SK-N-SH (cell line): ENCODE data around the gene SLC22A4. TPM values are rescaled to one million over a fixed set of nuclear protein-coding genes. Genes with fewer than 3 reads are reported as not detected.

Experiments used
- CTCF ChIA-PET: fragments of 300-600, 350-600 bp; formaldehyde crosslinking; extraction: SDS; loops from one replicate; lab custom pipeline; 2021; lab: Yijun Ruan, JAX
- POLR2A ChIA-PET: fragments of 350-600 bp; sonication (Branson Sonifier 250); formaldehyde crosslinking; extraction: SDS; loops from one replicate; lab custom pipeline; 2020; ENCODE audit warnings: antibody characterized with exemption, inconsistent platforms; lab: Yijun Ruan, JAX
- DNase-seq: peaks from one replicate; pipeline ENCODE4 v3.0.0; 2012
- H2AFZ ChIP-seq: fragments of 200-600 bp; sonication (generic); 2 replicates; pipeline ENCODE4 v1.8.1; 2016; ENCODE audit warnings: antibody characterized with exemption, mild to moderate bottlenecking, low read depth
- H3F3A ChIP-seq: fragments of 200-600 bp; sonication (generic); replicated peaks from 2 replicates; pipeline ENCODE3; 2016; ENCODE audit warnings: antibody characterized with exemption, mild to moderate bottlenecking; ENCODE audit not compliant: insufficient read depth
- H3K27ac ChIP-seq, 2 experiments: fragments of 200-500 bp in 1 of 2; fragments of 200-600 bp in 1 of 2; sonication (Bioruptor generic) in 1 of 2; sonication (generic), shearing (Covaris generic) in 1 of 2; 2 replicates each; pipeline versions ENCODE4 v1.5.1 to v1.6.1; 2014 to 2016; ENCODE audit warnings: low read depth in 2 of 2, inconsistent platforms in 1 of 2, low read length in 1 of 2, mild to moderate bottlenecking in 1 of 2, mixed read lengths in 1 of 2
- H3K27me3 ChIP-seq: fragments of 200-600 bp; sonication (generic), shearing (Covaris generic); 2 replicates; pipeline ENCODE4 v1.6.1; 2016; ENCODE audit warnings: mixed run types; ENCODE audit not compliant: insufficient read depth
- H3K36me3 ChIP-seq, 2 experiments: fragments of 200-500 bp in 1 of 2; fragments of 200-600 bp in 1 of 2; sonication (Bioruptor generic) in 1 of 2; sonication (generic) in 1 of 2; replicated peaks in 1 of 2; 2 replicates each; pipeline versions ENCODE3 to v1.5.1; 2014 to 2016; ENCODE audit warnings: low read length in 1 of 2, mild to moderate bottlenecking in 1 of 2; ENCODE audit not compliant: insufficient read depth in 2 of 2, control insufficient read depth in 1 of 2
- H3K4me1 ChIP-seq, 2 experiments: fragments of 200-500 bp in 1 of 2; fragments of 200-600 bp in 1 of 2; sonication (Bioruptor generic) in 1 of 2; sonication (generic), shearing (Covaris generic) in 1 of 2; 2 replicates each; pipeline versions ENCODE4 v1.5.1 to v1.6.1; 2014 to 2016; ENCODE audit warnings: low read depth in 1 of 2, low read length in 1 of 2, mixed run types in 1 of 2; ENCODE audit not compliant: insufficient read depth in 2 of 2, control insufficient read depth in 1 of 2
- H3K4me2 ChIP-seq: fragments of 200-600 bp; sonication (generic), shearing (Covaris generic); 2 replicates; pipeline ENCODE4 v1.6.1; 2017; ENCODE audit warnings: mixed run types
- H3K4me3 ChIP-seq, 2 experiments: fragments of 200-500 bp in 1 of 2; fragments of 200-600 bp in 1 of 2; sonication (Bioruptor generic) in 1 of 2; sonication (generic), shearing (Covaris generic) in 1 of 2; 2 replicates each; pipeline versions ENCODE4 v1.5.1 to v1.8.1; 2014 to 2016; ENCODE audit warnings: low read depth in 2 of 2, inconsistent platforms in 1 of 2, low read length in 1 of 2, mild to moderate bottlenecking in 1 of 2, mixed read lengths in 1 of 2, moderate library complexity in 1 of 2
- H3K79me2 ChIP-seq: fragments of 200-600 bp; sonication (generic); 2 replicates; pipeline ENCODE4 v1.8.1; 2017; ENCODE audit warnings: mild to moderate bottlenecking; ENCODE audit not compliant: insufficient read depth
- H3K9ac ChIP-seq: fragments of 200-600 bp; sonication (generic); 2 replicates; pipeline ENCODE4 v1.6.1; 2017; ENCODE audit warnings: mixed run types
- H3K9me2 ChIP-seq: fragments of 200-600 bp; sonication (generic); 2 replicates; pipeline ENCODE4 v1.6.1; 2017; ENCODE audit warnings: mixed run types
- H3K9me3 ChIP-seq: fragments of 200-600 bp; sonication (generic); 2 replicates; pipeline ENCODE4 v1.6.1; 2017; ENCODE audit warnings: mixed run types, mild to moderate bottlenecking, moderate library complexity
- H4K20me1 ChIP-seq: fragments of 200-600 bp; sonication (generic); 2 replicates; pipeline ENCODE4 v1.6.1; 2017; ENCODE audit warnings: mild to moderate bottlenecking, mixed run types; ENCODE audit not compliant: insufficient read depth
- CHD2 ChIP-seq: fragments of 150-350 bp; IDR thresholded peaks from 2 replicates; pipeline ENCODE4 v1.6.1; 2018; ENCODE audit warnings: low read length; ENCODE audit not compliant: partially characterized antibody
- ELF1 ChIP-seq: IDR thresholded peaks from 2 replicates; pipeline ENCODE4 v1.4.0; 2012
- FOXJ3 ChIP-seq: sonication (generic); formaldehyde crosslinking; IDR thresholded peaks from 2 replicates; pipeline ENCODE4 v1.5.1; 2020; ENCODE audit warnings: mild to moderate bottlenecking, missing genetic modification reagents
- FOXM1 ChIP-seq: IDR thresholded peaks from 2 replicates; pipeline ENCODE4 v1.4.0; 2012; ENCODE audit warnings: low read depth, mild to moderate bottlenecking
- IRF3 ChIP-seq: fragments of 150-350 bp; IDR thresholded peaks from 2 replicates; pipeline ENCODE4 v1.6.1; 2016; ENCODE audit warnings: mild to moderate bottlenecking, low read depth, low read length
- MEF2A ChIP-seq: IDR thresholded peaks from 2 replicates; pipeline ENCODE4 v1.4.0; 2012; ENCODE audit warnings: low read depth, borderline replicate concordance
- MXI1 ChIP-seq: IDR thresholded peaks from 2 replicates; pipeline ENCODE4 v1.6.1; 2012; ENCODE audit warnings: mild to moderate bottlenecking, low read depth, low read length, improper control_type of control experiment
- NFIC ChIP-seq: IDR thresholded peaks from 2 replicates; pipeline ENCODE4 v1.4.0; 2012; ENCODE audit warnings: borderline replicate concordance
- NRF1 ChIP-seq: IDR thresholded peaks from 2 replicates; pipeline ENCODE4 v1.6.1; 2012; ENCODE audit warnings: low read depth, mild to moderate bottlenecking, low read length
- RAD21 ChIP-seq: IDR thresholded peaks from 2 replicates; pipeline ENCODE4 v1.6.1; 2012; ENCODE audit warnings: mild to moderate bottlenecking, low read length
- RCOR1 ChIP-seq: fragments of 150-350 bp; IDR thresholded peaks from 2 replicates; pipeline ENCODE4 v1.6.1; 2017; ENCODE audit warnings: antibody characterized with exemption, low read length
- RFX5 ChIP-seq: IDR thresholded peaks from 2 replicates; pipeline ENCODE4 v1.6.1; 2012; ENCODE audit warnings: mild to moderate bottlenecking, improper control_type of control experiment, low read length
- SMC3 ChIP-seq: IDR thresholded peaks from 2 replicates; pipeline ENCODE4 v1.6.1; 2012; ENCODE audit warnings: low read depth, low read length, improper control_type of control experiment
- TAF1 ChIP-seq: IDR thresholded peaks from 2 replicates; pipeline ENCODE4 v1.6.1; 2012; ENCODE audit warnings: low read depth, mild to moderate bottlenecking, low read length, moderate library complexity, borderline replicate concordance
- USF2 ChIP-seq: fragments of 150-350 bp; IDR thresholded peaks from 2 replicates; pipeline ENCODE4 v1.6.1; 2017; ENCODE audit warnings: antibody characterized with exemption, low read length, low read depth, borderline replicate concordance
- ZBTB33 ChIP-seq: IDR thresholded peaks from 2 replicates; pipeline ENCODE4 v1.4.0; 2012; ENCODE audit warnings: low read depth, borderline replicate concordance
- WGBS: methylation state at CpG from one replicate; pipeline ENCODE4 v1.1.6; 2017; ENCODE audit warnings: low lambda C conversion rate; 5-methylcytosine and 5-hydroxymethylcytosine counted together
- polyA plus RNA-seq, 3 experiments: library from polyadenylated mRNA; depleted of rRNA; stranded (reverse); fragments of >200 nt; gene quantifications; 2 replicates each; pipeline ENCODE4 v1.2.3, GENCODE V29; 2012

Gene SLC22A4
- polyA plus RNA-seq, 1 of the 3 experiments (the other 2 are of a cell fraction): 3.3 TPM

- no peak for TF ChIP-seq RAD21
- no peak for TF ChIP-seq FOXJ3 (CRISPR knock-in tag)
- TF ChIP-seq RFX5: no peak
- TF ChIP-seq NFIC: no peak
- no peak for TF ChIP-seq MEF2A
- no peak for TF ChIP-seq CHD2
- TF ChIP-seq SMC3: no peak
- TF ChIP-seq RCOR1: no peak
- no peak for TF ChIP-seq NRF1
- no peak for TF ChIP-seq MXI1
- no peak for TF ChIP-seq FOXM1
- no peak for TF ChIP-seq ZBTB33
- no peak for TF ChIP-seq USF2
- TF ChIP-seq IRF3: no peak
- no peak for TF ChIP-seq TAF1
- Histone ChIP-seq H3K27ac (peak overlapping the region in 1 of 2 experiments; percentile 91; a peak in 1 of 4 replicates), H3K36me3 (peaks cover 6 to 29% of the 10 kb centered on the region in 2 experiments), H3K27me3 (no peaks in the 10 kb centered on the region), H3K9me3 (no peaks in the 10 kb centered on the region), H3K4me1 (peaks cover 27 to 51% of the 10 kb centered on the region in 2 experiments), H3K4me2 (no peak overlapping the region), H4K20me1 (no peaks in the 10 kb centered on the region), H3K79me2 (no peaks in the 10 kb centered on the region), H3K9ac (no peak overlapping the region), H3F3A (peaks cover 8% of the 10 kb centered on the region), H3K9me2 (no peaks in the 10 kb centered on the region), H3K4me3 (no peak overlapping the region), H2AFZ (no peak overlapping the region)
- no peak for DNase-seq
- ChIA-PET POLR2A (interaction anchor here (1.8 kb wide), 1 partner anchor 23 kb away, joined by 10 read pairs; the partner anchor contains the start of gene SLC22A4), CTCF (interaction anchor here (0.7 to 1.8 kb wide), 2 partner anchors 11 to 12 kb away, joined by 3 to 5 read pairs; no protein-coding TSS in a partner anchor)
- WGBS: no CpG with 5 or more reads among the region's 1 CpG
Observed at GRCh38 chr5:132270335-132270665, 23.9 kb upstream of the SLC22A4 start.

- Histone ChIP-seq H3K79me2 (no peaks in the 10 kb centered on the region), H3K9me3 (no peaks in the 10 kb centered on the region), H3K4me3 (no peak overlapping the region), H3K36me3 (peaks cover 6 to 29% of the 10 kb centered on the region in 2 experiments), H2AFZ (no peak overlapping the region), H3K9ac (no peak overlapping the region), H3K27me3 (no peaks in the 10 kb centered on the region), H3K9me2 (no peaks in the 10 kb centered on the region), H3F3A (peaks cover 8% of the 10 kb centered on the region), H3K4me1 (peaks cover 25 to 47% of the 10 kb centered on the region in 2 experiments), H3K4me2 (no peak overlapping the region), H4K20me1 (no peaks in the 10 kb centered on the region), H3K27ac (no peak overlapping the region; a peak in 1 of 4 replicates)
- CTCF ChIA-PET: interaction anchor here (0.7 kb wide), 1 partner anchor 10 kb away, joined by 3 read pairs; no protein-coding TSS in a partner anchor
- WGBS: 92% methylated on average over 4 of the region's 6 CpGs
- POLR2A ChIA-PET: no interaction called here
- no peak for TF ChIP-seq ELF1
- no peak for TF ChIP-seq RCOR1
- TF ChIP-seq ZBTB33: no peak
- no peak for DNase-seq
Observed at GRCh38 chr5:132270706-132271105, 23.5 kb upstream of the SLC22A4 start.
